Activated naive CD4-positive, alpha-beta T cell treated with anti-CD3 and anti-CD28 coated beads, Interleukin-2, amount 50 U/mL, for 72 hours (primary cell): ENCODE results near the gene C2orf80. TPM values are rescaled to one million over a fixed set of nuclear protein-coding genes. Genes with fewer than 3 reads are reported as not detected.
"Not testable (repeated sequence)": the region's sequence is repeated elsewhere in the genome, so short reads cannot be mapped to it uniquely, and the experiment has no call there.

Source experiments
- ATAC-seq, 2 donors: fragments of 150-1000 bp; cut with Tn5 transposase; 2 replicates each; pipeline ENCODE4 v1.10.0; 2021; ENCODE audit warnings: mild to moderate bottlenecking in 2 of 2, moderate library complexity in 2 of 2
- DNase-seq, 2 donors: peaks; one replicate each; pipeline ENCODE4 v3.0.0; 2021 to 2022; ENCODE audit warnings: low spot score in 2 of 2
- H3K27ac Mint-ChIP-seq, 2 donors: one replicate each; pipeline ENCODE4 v1.8.0; 2022; ENCODE audit warnings: mild to moderate bottlenecking in 2 of 2, mixed read lengths in 2 of 2
- H3K36me3 Mint-ChIP-seq, 2 donors: one replicate each; pipeline ENCODE4 v1.8.0; 2022; ENCODE audit warnings: mixed read lengths in 2 of 2
- H3K9me3 Mint-ChIP-seq, 2 donors: one replicate each; pipeline ENCODE4 v1.8.0; 2022; ENCODE audit warnings: mixed read lengths in 2 of 2
- total RNA-seq, 2 donors: library from RNA; stranded (reverse); gene quantifications; one replicate each; pipeline ENCODE4 v1.2.3, GENCODE V29; 2022

C2orf80 gene
- total RNA-seq, 2 donors from 2014 or later: not detected

GRCh38 chr2:208124013-208124715 is 65.7 kb downstream of the C2orf80 start, which contains the start of gene CRYGD:
Gene CRYGD (minus strand): TSS chr2:208124524. CDS start chr2:208124473, 51 bp downstream.
- peak in 1 of 2 donors; percentile 71 for ATAC-seq
- not testable (repeated sequence) for H3K9me3 Mint-ChIP-seq, DNase-seq, H3K36me3 Mint-ChIP-seq, H3K27ac Mint-ChIP-seq

DNA sequence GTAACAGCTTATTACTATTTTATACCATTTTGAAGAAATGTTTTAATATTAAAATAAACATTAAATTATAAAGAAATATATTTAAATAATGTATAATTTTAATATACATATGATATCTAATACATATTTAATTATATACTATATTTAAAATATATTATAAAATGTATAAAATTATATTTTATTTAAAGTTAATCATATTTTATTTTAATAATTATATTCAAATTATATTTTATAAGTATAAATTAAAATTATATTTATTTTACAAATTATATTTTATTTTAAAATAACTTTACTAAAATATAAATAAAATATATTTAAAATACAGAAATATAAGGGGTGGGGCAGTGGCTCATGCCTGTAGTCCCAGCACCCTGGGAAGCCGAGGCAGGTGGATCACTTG is 67.6 kb downstream of the C2orf80 start:
- ATAC-seq: no peak
- no peak overlapping the region for H3K27ac Mint-ChIP-seq
- DNase-seq: no peak

GRCh38 chr2:208118918-208119317 is 70.9 kb downstream of the C2orf80 start:
- Mint-ChIP-seq H3K36me3 (no peaks in the 10 kb centered on the region), H3K27ac (no peak overlapping the region), H3K9me3 (no peaks in the 10 kb centered on the region)
- no peak for DNase-seq
- ATAC-seq: no peak

More for the DNA sequence above, 67.6 kb downstream of the C2orf80 start:
- no peaks in the 10 kb centered on the region for H3K36me3 Mint-ChIP-seq
- no peaks in the 10 kb centered on the region for H3K9me3 Mint-ChIP-seq

DNA sequence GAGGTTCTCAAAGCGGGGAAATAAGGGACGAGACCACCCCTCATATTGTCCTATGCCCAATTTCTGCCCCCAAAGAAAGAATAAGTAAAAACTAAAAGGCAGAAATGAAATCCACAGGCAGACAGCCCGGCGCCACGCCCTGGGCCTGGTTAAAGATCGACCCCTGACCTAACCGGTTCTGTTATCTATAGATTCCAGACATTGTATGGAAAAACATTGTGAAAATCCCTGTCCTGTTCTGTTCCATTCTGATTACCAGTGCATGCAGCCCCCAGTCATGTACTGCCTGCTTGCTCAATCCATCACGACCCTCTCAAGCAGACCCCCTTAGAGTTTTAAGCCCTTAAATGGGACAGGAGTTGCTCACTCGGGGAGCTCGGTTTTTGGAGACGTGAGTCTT is 72.4 kb downstream of the C2orf80 start:
- not testable (repeated sequence) for H3K36me3 Mint-ChIP-seq, DNase-seq, H3K27ac Mint-ChIP-seq, ATAC-seq, H3K9me3 Mint-ChIP-seq

Other genes starting within 250 kb of the C2orf80 start
- 10 to 100 TPM in 1 of 2 donors, 1 to 10 TPM in 1; 5.2 to 15.8 TPM for gene PLEKHM3, start 164.5 kb downstream of the C2orf80 start, total RNA-seq
- not detected for gene CRYGD, start 65.5 kb downstream of the C2orf80 start, total RNA-seq
- not detected for gene CRYGC, start 60.2 kb downstream of the C2orf80 start, total RNA-seq
- not detected for gene CRYGB, start 43.9 kb downstream of the C2orf80 start, total RNA-seq
- not detected for gene CRYGA, start 26.4 kb downstream of the C2orf80 start, total RNA-seq
- gene IDH1, start 65.0 kb upstream of the C2orf80 start, total RNA-seq: 10 to 100 TPM; 16.9 to 19.4 TPM
- 10 to 100 TPM; 23.1 to 25.9 TPM for gene PIKFYVE, start 76.2 kb upstream of the C2orf80 start, total RNA-seq
- under 1 TPM in 1 of 2 donors, not detected in 1; 0.09 TPM for gene PTH2R, start 216.8 kb upstream of the C2orf80 start, total RNA-seq